ENCODE results near the gene SNU13.

DNA sequence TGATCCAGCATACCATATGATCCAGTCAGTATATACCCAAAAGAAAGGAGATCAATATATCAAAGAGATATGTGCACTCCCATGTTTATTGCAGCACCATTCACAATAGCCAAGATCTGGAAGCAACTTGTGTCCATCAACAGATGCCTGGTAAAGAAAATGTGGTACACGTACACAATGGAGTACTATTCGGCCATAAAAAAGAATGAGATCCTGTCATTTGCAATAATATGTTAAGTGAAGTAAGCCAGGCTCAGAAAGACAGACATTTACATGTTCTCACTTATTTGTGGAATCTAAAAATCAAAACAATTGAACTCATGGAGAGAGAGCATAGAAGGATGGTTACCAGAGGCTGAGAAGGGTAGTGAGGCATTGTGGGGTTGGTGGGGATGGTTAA is 27.0 kb downstream of the SNU13 start:
- no peak for TF ChIP-seq POLR2A (IDR thresholded peaks at IDR 0.05; ENCODE audit: low read depth)
- no peak for TF ChIP-seq CTCF (IDR thresholded peaks at IDR 0.05)

Data from esophagus muscularis mucosa (tissue), 3 donors.